Amniotic epithelial cell (primary cell): ENCODE measurements around the gene HSD17B3.
"Not testable (repeated sequence)": the region's sequence is repeated elsewhere in the genome, so short reads cannot be mapped to it uniquely, and the experiment has no call there.

ENCODE experiments used
- DNase-seq: peaks from one replicate; pipeline ENCODE4 v3.0.0-alpha.2; 2010; ENCODE audit warnings: low read depth

HSD17B3 gene

DNA sequence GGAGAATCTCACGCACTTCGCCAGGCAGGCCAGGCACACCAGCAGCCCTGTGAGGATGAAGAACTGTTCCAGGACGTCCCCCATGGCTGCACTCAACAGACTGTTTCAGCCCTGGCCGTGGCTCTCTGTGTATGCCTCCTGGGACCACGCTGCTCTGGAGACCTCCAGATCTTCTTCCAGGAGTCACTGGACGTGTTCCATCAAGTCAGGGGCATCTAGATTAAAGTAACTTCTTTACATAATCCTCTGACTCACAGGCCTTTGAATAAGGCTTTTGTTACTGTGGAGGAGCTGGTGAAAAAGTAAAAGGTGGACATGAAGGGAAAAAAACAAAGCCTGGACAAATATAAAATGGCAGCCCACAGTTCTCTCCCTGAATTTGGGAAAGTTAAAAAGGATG is at the start of gene HSD17B3:
Gene HSD17B3 (minus strand): TSS at position 156 of the 400 bp plus-strand sequence. CDS start 72 bp downstream, at position 84.
- peak; percentile 13 for DNase-seq

DNA sequence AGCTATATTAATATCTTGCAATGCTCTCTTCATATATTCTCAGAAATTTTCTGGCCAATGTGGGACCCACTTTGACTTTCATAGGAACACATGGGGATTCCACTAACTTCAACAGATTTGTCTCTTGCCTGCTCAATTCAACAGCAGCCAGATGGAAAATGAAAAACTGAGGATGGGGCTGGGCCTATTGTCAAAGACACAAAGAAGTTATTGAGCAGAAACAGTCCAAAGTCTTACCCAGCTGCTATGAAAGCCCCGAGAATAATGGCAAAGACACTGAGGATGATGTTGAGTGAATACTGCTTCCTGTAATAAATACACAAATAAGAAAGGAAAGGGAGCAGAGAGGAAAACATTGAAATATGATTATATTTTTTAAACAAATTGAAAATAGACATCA is 48.9 kb upstream of the HSD17B3 start:
- DNase-seq: no peak

DNA sequence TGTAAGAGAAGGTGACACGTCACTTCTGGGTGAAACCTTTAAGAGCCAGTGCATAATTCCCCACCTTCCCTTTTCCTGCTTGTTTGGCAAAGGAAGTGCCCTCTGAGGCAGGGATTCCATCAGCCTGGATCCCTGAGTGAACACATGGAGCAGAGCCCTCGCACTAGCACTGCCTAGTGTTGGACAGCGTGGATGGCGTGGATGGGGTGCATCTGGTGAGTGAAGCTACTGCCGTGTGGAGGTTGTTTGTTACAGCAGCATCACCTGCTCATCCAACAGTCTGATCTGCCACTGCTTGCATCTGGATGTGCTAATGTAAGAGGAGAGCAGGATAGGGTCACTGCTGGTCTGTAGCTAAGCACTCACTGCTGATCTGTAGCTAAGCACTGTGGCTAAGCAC is 46.3 kb upstream of the HSD17B3 start:
- no peak for DNase-seq

DNA sequence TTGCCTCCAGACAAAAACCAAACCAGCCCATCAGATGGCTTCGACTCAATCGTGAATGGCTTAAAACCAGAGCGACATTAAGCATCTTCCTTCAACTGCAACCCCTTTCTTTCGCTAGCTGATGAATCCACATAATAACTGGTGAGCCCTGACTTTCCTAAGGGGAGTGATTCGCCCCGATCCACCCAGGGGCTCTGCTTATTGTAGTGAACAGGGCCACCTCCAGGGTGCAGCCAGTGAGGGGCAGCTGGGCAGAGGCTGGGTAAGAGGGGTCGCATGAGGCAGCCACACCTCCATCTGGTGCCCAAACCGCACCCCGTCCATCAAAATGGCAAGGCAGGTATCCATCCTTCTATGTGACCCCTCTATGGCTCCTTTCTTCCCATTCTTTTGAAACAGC is 43.6 kb upstream of the HSD17B3 start:
- no peak for DNase-seq

DNA sequence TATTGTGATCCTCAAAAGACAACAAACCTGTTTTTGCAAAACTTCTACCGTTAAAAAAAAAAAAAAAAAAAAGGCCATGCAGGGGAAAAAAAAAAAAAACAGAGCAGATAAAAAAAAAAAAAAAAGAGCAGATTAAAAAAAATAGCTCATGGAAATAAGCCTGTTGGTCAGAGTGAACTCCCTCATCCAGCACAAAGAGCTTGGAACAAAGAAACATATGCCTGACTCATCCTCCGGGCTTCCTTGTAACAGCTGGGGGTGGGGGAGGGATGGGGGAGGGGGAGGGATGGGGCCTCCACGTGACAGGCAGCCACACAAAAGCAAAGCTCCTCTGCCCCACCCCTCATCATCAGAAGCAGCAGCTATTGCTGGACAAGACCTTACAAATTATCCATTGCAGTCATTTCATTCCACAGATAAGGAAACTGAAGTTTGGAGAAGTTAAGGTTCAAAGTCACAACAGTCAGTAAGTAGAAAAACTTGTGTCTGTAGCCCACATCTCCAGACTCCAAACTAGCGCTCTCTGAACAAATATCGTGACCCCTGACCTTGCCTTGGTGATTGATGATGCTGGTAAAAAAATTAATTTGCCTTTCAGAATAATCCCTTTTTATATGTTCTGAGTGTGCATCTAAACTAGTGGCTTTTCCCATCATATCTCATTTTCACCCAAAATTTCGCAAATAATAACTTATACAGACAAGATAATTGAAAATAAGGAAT is 42.6 kb upstream of the HSD17B3 start:
- DNase-seq: peak; percentile 98

DNA sequence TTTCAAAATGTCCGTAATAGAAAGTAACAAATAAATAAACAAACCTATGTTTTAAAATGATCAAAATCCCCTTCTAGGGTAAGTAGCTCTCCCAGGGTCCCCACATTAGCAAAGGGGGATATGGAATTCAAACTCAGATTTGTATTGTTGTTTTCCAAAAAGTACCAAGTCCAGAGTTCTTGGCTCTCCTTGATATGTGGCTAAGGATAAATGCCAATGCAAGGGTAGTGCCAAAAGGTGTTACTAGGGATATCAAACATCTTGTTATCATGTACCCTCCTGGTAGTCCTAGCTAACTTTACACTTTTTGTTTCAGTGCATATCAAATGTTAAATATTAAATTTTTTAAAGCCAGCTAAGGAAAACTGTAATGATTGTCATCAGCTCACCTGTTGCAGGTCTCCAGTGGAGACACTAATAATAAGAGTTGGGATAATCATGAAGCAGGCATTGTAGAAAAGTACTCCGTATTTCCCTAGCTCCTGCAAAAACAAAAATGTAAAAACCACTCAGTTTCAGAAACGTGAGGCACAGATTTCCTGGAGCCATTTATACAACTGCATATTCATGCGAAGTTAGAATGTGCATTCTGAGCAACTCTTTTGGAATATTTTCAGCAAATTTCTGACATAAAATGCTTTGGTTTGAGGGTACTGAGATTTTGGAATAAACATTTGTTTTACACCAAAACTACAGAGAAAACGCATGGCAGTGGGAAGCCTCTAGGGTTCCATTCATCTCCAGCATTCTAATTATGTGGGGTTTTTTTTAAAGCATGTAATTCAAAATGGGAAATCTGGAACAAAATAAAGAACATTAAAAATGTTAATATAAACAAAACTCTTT is 41.8 kb upstream of the HSD17B3 start:
- no peak for DNase-seq

DNA sequence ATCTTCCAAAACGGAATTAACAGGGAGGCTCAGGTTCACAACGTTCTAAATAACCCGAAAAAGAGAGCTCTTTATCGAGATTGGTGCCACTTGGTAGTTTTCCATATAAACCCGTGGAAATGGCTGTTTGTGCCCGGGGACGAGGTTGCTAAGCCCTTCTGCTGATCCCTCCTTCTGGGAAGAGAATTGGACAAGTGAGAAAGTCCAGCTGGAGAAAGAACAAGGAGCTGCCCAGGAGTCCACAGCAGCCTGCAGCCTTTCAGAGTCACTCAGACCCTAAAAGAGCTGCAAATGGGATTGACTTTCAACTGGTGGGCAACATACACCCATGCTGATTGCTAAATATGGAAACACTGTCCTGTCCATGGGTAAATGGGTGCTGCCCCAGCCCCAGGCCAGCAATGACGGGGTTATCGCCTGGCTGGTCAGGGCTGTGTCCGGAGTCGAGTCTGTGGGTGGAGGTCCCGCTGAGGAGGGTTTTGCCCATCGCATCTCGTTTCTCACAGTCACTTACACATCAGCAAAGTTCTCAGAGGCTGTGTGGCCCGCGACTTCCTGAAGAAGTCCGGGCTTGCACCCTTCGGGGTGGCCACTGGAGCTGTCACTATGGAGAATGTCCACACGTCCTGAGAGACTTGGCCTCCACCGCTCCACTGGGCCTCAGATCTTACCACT is 40.7 kb upstream of the HSD17B3 start:
- DNase-seq: no peak

DNA sequence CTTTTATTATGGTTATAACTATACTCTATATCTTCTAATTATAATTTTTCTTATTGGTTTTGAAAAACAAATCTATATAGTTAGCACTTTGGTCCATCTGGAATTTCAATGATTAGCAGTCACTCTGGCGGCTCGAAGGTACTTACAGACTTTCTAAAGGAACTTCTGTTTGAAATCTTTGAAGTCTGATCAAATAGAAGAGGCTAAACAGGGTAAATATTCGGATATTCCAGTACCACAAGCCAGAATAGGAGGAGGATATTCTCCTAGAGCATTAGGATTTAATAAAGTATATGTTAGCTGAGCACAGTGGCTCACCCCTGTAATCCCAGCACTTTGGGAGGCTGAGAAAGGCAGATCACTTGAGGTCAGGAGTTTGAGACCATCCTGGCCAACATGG is 38.7 kb upstream of the HSD17B3 start:
- DNase-seq: no peak

DNA sequence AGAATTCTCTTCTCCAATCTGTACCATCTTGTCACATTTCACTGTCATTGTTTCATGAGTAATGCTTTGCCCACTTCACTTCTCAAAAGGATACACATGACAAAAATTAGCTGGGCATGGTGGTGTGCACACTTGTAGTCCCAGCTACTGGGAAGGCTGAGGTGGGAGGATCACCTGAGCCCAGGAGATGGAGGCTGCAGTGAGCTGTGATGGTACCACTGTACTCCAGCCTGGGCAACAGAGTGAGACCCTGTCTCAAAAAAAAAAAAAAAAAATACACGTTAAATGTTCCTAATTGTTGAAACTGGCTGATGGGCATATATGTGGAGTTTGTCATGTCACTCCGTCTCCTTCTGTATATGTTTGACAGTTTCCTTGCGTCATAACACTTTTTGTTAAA is 36.3 kb upstream of the HSD17B3 start:
- no peak for DNase-seq

DNA sequence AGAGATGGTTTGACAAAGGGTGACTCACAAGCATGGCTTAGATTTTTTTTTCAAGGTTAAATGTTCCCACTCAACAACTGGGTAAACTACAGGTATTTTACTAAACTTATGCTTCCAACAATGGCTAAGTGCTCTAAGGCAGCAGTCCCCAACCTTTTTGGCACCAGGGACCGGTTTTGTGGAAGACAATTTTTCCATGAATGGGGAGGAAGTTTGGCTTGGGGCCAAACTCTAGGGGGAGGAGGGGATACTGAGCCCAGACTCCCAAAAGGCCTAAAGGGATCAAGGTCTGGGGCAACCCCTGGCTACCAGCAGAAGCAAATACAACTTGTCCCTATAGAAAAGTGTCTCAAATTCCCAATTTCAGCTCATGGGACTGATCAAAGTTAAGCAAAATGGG is 32.0 kb upstream of the HSD17B3 start:
- no peak for DNase-seq

DNA sequence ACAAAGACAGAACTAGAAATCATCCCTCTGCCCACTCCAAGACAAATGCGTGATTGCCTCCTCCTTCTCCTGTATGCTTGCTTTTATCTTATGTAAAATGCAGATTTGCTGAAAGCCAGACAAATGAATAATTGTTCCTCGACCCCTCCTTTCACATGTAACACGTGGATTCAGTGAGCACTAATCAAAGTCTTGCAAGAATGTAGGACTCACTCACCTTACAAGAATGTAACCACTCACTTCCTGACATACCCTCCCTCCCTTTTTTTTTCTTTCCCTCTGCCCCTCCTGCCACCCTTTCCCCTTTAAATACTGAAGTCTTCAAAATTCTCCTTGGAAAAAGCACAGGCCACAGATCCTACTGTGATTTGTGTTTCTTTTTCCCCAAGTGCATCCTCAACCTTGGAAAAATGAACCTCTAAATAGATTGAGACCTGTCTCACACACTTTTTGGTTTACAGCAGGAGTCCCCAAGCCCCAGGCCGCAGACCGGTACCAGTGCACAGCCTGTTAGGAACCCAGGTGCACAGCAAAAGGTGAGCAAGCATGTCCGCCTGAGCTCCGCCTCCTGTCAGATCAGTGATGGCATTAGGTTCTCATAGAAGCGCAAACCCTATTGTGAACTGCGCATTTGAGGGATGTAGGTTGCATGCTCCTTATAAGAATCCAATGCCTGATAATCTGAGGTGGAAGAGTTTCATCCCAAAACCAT is 29.4 kb upstream of the HSD17B3 start:
- DNase-seq: peak; percentile 58

DNA sequence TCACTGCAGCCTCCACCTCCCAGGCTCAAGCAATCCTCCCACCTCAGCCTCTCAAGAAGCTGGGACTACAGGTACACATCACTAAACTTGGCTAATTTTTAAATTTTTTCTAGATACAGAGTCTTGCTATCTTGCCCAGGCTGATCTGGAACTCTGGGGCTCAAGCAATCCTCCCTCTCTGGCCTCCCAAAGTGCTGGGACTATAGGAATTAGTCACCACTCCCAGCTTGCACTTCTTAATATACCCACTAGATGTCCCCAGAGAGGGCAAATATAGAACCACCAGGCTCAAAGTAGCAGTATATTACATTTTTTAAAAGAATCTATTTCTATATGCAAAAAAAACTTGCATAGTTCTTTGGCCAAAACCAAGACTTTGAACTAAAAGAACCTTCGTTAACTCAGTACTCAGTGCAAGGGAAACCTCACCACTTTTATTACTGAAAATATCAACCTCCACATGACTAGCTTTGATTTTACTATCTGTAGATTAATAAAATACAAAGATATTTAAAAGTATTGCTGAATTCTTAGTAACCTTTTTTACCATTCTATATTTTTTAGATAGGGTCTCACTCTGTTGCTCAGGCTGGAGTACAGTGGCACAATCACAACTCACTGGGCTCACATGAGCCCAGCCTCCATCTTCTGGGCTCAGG is 25.8 kb upstream of the HSD17B3 start:
- DNase-seq: peak; percentile 41

DNA sequence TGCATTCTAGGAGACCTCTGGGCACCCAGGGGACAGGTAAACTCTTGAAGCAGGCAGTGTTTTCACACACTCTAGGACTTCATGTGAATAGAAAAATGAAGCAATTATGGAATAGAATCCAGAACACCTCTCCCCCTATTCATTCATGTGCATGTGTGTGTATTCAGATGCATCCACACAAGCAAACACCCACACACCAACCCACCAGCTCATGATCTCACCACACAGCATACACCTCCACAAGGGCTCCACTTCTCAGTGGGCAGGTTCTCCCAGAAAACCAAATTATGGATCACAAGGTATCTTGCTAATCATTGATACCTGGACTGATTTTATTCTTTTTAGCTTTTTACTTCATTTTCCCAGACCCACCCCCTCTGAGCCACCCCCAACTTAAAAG is 21.2 kb upstream of the HSD17B3 start:
- no peak for DNase-seq

DNA sequence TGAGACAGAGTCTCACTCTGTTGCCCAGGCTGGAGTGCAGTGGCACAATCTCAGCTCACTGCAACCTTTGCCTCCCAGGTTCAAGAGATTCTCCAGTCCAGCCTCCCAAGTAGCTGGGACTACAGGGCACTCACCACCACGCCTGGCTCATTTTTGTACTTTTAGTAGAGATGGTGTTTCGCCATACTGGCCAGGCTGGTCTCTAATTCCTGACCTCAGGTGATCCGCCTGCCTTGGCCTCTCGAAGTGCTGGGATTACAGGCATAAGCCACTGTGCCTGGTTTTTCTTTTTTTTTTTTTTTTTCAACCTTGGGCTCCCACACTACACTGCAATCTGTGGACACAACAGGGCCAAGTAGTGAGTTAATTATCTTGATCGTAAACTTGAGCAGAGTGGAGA is 20.8 kb upstream of the HSD17B3 start:
- DNase-seq: not testable (repeated sequence)

DNA sequence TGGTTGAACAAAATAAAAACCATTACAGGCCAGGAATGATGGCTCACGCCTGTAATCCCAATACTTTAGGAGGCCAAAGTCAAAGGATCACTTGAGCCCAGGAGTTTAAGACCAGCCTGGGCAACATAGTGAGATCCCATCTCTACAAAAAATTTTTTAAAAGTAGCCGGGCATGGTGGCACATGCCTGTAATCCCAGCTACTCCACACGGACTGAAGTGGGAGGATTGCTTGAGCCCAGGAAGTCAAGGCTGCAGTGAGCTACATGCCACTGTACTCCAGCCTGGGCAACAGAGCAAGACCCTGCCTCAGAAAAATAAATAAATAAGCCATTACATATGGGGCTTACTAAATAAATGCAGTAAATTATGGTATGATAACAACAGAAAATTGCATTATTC is 20.2 kb upstream of the HSD17B3 start:
- DNase-seq: not testable (repeated sequence)

DNA sequence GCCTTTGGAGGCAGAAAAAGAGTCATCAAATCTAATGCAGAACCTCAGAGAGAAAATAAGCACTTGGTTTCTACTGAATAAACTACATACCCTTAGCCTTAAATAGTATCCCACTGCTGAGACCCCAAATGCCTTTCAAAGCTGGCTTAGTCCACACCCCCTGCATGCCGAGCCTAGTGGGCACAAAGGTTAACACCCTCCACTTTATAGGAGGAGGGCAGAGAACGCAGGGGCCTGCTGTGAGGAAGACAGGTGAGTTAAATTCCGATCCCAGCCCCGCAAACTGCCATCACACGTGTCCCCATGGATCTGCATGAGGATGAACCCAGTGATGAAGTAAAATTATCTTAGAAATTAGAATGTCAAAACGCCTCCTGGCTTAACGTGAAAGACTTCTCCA is 19.5 kb upstream of the HSD17B3 start:
- DNase-seq: no peak

DNA sequence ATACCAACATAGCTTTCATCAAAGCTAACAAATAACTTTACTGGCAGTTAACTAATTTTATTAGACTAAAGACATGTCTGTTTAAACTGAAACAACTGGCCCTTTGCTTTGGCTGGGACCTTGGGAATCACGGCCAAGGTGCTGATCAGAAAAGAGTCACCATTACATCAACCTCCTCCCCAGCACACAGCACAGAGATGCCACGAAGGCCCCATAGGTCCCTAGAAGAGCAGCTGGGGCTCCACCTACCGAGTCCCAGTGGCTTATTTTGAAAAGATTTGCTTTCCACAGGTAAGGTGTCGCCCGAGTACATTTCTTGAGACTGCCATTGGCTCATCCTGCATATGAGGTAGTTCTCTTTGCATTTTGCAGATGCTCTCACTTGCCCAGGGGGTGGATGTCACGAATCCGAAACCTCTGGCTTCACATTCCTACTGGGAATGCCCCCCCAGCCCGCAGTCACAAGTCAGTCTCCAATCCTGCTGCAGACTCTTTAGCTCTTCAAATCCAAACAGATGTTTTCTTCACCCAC is 18.8 kb upstream of the HSD17B3 start:
- DNase-seq: no peak

DNA sequence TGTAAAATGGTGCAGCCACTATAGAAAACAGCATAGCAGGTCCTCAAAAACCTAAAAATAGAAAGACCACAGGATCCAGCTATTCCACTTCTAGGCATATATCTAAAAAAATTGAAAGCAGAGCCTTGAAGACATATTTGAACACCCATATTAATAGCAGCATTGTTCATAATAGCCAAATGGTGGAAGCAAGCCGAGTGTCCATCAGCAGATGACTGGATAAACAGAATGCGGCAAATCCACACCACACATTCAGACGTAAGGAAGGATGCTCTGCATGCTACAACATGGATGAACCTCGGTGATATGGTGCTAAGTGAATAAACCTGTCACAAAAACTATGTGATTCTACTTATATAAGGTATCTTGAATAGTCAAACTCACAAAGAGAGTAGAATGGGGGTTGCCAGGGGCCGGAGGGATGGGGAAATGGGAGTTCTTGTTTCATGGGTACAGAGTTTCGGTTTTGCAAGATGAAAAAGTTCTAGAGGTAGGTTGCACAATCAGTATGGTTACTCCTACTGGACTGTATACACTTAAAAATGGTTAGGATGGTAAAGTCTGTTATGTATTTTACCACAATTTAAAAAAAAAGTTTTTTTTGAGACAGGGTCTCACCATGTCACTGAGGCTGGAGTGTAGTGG is 17.1 kb upstream of the HSD17B3 start:
- DNase-seq: no peak

DNA sequence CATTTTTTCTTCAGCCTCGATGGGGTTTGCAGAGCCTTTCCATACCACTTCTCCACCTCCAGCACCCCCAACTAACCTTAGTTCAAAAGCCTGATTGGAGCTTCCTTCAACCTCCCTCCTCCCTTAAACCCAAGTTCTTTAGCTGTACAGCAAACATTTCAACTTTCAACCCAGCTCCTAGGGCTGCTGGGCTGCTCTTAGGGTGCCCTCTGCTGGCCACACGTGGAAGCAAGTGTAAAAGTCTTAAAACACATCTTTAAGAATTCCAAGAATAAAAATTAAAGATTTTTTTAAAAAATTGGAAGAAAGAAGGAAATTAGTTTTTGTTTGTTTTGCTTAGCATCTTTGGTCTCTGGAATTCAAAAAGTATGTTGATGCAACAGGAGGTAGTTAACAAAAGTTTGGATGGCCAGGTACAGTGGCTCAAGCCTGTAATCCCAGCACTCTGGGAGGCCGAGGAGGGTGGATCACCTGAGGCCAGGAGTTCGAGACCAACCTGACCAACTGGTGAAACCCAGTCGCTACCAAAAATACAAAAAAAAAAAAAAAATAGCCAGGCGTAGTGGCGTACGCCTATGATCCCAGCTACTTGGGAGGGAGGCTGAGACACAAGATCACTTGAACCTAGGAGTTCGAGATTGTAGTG is 15.5 kb upstream of the HSD17B3 start:
- peak; percentile 58 for DNase-seq

DNA sequence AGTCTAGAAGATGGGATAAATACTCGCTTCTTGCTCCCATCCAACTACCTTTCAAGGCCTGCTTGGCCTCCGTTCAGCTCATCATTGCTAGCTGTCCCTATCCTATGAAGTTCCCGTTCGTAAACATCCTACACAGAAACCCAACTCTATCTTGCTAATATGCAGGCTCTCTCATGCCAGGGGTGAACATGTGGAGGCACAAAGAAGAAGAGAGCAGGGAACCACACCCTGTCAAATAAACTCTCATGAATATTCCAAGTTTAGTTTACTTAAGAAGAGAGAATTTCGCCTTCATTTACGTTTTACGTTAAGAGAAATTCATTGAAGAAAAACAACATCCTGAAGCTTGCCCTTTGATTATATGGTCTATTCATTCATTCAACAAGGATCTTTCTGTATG is 7.9 kb upstream of the HSD17B3 start:
- no peak for DNase-seq
